GM21786 (cell line): ENCODE measurements around the gene BNC2.

ENCODE experiments used
- ATAC-seq: cut with Tn5 transposase; IDR thresholded peaks from one replicate; pipeline ENCODE4 v1.9.1; 2021; ENCODE audit not compliant: unreplicated experiment

The BNC2 gene

GRCh38 chr9:16869882-16870595 is 431 bp downstream of the BNC2 start:
- no peak for ATAC-seq

DNA sequence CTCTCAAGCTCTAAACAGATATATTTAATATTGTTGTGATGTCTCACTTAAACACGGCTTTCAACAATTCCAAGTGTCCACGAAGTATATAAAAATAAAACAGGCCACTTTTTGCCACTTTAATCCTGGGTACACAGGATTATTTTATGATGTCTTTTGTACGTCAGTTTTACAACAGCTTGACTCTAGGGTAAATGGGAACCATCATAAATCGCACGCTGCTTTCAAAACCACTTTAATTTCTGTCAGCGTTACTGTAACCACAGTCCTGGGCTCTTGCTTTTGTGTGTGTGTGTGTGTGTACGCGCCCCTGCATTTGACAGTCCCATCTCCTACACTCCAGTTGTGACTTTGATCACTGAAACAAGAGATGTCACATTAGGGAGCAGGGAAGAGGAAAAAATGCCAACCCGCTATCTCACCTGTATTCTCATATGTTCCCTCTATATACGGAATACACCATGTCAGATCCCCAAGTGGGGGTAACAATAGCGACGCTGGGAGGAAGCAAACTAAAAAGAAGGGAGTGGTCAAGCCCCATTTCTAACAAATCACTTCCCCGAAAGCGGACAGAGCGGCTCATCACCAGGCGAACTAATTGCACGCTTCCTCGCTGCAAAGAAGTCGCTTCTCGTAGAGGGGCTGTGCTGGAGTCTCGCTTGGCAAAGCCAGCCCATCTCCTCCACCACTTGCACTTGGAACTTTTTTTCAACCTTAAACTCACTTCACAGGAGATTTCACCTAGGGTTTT is 1.2 kb downstream of the BNC2 start:
- ATAC-seq = no peak

DNA sequence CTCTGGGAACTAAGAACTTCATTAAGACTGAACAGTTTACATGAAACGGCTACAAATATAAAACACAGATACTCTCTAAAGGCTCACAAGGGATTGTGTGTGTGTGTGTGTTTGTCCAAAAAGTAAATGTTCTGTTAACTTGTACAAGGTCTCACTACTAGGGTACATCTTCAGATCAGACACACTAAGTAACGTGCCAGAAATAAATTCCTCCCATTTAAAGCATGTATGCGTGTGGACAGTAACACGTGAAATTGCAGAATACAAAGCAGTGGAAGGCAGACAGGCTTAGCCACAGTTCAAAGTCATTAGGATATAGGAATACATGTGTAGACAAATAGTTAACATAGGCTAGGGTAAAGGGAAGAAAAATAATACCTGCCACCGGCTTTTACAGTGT is 1.8 kb downstream of the BNC2 start:
- no peak for ATAC-seq

DNA sequence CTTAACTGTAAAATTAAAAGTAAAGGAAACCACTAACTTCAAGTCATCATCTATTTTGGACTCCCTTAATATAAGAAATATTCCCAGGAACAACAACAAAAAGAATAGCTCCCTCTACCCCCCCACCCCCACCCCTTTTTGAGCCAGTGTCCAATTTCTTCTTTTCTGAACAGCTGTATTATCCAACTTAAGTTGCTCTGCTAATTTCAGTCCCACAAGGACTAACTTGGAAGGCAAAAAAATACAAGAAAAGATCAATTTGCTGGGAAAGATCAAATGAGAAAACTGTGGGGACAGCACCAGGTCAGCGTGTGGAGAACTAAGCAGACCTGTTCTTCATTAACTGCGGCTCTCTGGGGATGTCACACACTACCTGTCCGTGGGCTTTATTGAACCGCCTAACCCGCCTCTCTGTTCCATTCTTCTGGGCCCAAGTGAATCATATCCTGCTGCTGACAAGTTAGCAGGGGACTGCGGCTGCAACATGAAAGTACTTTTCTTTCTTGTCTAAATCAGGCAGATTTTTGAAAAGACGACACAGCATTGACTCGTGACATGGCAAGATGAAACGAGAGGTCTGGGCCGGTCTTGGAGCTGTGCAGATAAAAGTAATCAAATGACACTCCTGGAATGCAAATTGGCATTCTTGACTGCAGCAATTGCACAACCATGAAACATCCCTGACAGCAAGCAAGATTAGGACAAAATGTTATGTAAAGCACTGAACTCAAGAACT is 2.7 kb downstream of the BNC2 start:
- ATAC-seq = no peak

DNA sequence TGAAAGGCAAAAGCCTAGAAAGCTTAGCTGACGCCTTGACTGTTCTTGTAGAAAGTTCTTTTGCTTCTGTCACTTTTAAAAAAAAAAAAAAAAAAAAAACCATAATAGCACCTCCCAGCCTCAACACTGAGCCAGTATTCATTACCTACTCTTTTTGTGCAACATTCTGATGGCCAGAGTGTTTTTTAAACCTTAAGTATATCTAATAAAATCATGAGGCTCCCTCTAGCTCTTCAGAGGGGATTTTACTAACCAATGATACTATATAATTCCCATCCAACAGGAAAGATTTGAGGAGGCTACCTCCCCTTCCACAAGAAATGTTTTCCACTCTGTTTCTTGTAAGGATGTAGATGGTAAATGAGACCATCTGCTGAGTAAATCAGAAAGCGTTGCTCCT is 3.9 kb downstream of the BNC2 start:
- no peak for ATAC-seq

DNA sequence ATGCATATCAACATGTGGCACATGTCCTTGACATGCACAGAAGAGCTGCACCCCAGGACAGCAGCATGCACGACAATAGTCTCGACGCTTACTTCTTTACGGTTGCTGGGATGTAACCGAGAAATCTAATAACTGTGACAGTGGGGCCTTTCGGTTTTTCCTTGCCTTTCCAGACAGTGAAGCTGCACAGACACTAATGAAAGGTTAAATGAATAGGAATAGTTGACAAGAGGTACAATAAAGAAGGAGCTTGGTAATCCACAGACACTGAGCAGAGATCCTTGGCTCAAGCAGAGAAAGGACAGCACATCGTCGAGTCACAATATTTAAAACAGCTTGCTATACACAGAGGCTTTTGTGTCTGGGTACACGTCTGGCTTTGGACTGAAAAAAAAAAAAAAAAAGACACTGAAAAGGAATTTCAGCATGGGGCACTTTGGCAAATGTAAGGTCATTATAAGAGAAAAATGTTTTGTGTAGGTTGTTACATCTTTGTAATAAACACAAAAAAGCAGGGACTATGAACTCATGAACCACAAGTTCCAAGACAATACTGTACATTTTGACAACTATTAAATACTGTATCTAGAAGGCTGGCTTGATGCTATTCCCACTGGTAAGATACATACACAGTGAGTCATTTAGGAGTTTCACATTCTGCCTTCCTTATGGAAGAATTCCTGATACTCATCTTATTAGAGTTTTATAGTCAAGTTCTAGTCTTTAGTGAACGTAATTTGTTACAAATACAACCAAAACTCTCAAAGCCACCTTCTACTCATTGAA is 5.6 kb downstream of the BNC2 start:
- no peak for ATAC-seq

- ATAC-seq = no peak
These were observed 22.3 kb downstream of the BNC2 start for GRCh38 chr9:16848179-16848578.

GRCh38 chr9:16846986-16847385 is 23.5 kb downstream of the BNC2 start:
- no peak for ATAC-seq

GRCh38 chr9:16846367-16846766 is 24.1 kb downstream of the BNC2 start:
- ATAC-seq = no peak

- no peak for ATAC-seq
These were observed 35.7 kb downstream of the BNC2 start for GRCh38 chr9:16834817-16835216.

- no peak for ATAC-seq
These were observed 37.1 kb downstream of the BNC2 start for GRCh38 chr9:16833296-16833835.

- ATAC-seq = no peak
These were observed 38.4 kb downstream of the BNC2 start for GRCh38 chr9:16832101-16832500.

DNA sequence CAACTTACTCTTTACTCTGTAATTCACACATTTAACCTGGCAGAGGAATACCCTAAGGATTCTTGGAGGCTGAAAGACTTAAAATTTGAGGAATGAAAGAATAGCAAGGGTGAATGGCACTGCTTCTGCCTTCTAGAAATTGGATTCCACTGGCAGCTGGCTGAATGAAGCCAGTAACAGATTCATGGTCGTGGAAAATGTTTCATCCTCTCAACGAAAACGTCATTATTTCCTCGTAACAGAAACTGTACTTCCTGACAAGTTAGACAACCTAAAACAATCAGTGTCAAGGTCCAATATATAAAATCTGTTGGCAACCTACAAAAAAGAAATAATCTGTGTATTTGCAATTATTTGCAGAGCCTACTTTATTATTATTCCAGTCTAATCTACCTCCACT is 39.7 kb downstream of the BNC2 start:
- no peak for ATAC-seq

DNA sequence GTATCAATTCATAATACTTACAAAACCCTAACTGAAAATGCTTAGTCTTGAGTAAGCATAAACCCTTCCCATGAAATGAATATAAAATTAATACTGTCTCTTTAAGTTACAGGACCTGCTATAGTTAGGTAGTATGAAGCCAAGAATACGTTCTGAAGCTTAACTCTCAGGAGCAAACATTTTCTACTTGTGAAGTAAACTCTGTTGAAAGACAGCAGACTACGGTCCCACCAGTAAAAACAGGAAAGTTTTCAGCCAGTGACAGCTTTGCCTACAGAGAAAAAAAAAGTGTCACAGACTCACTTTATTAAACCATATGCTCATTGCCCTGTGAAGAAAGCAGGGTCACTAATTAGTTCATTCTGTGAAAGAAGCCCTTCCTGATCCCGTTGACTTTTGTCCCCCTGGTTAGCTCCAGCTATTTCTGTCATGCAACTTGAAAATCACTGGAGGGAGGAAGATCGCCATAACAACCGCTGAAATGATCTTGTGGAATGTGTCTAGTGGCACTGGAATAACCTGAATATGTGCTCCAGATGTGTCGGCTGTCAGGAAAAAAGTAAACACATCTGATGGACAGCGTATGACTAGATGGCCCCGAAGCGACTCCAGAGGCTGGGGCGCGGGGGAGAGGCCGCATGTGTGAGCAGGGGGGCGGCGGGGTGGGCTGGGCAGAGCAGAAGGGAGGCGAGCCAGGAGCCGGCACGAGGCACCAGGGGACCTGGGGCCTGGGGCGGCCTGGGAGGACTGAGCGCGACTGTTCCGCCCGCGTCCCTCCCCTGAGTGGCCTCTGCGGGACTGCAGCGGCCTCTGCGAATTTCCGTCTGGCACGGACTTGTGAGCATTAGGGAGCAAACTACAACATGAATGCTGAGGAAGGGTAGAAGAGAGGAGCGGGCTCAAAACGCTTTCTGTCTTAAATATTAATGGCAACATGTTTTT is 41.9 kb downstream of the BNC2 start:
- ATAC-seq = no peak

DNA sequence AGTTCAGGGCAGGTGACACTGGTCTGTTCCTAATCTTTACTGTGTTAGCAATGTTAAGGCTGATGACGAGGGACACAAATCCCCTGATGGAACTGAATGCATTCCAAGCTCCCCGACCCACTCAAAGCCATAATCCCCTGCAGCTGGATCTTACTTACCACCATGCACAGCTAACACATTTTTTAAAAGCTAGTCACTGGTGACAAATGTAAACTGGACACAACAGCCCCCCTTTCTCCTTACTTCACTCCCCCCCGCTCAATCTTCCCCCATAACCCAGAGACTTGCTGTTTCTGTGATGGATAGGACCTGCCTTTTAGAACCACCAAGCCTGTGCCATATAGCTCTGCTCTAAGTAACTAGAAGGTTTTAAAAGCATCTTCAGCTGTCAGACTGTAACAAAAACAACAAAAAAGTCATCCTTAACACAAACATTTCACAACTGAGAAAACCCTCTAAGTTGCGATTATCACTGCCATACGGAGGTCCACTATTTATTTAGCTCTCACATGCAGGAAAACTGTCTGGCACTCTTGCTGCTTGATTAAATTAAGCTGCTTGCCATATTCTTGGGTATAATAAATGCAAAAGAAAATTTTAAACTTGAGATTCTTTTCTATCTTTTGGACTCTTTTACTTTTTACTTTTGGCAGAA is 44.4 kb downstream of the BNC2 start:
- no peak for ATAC-seq

- no peak for ATAC-seq
These were observed 45.1 kb downstream of the BNC2 start for GRCh38 chr9:16825331-16825725.

DNA sequence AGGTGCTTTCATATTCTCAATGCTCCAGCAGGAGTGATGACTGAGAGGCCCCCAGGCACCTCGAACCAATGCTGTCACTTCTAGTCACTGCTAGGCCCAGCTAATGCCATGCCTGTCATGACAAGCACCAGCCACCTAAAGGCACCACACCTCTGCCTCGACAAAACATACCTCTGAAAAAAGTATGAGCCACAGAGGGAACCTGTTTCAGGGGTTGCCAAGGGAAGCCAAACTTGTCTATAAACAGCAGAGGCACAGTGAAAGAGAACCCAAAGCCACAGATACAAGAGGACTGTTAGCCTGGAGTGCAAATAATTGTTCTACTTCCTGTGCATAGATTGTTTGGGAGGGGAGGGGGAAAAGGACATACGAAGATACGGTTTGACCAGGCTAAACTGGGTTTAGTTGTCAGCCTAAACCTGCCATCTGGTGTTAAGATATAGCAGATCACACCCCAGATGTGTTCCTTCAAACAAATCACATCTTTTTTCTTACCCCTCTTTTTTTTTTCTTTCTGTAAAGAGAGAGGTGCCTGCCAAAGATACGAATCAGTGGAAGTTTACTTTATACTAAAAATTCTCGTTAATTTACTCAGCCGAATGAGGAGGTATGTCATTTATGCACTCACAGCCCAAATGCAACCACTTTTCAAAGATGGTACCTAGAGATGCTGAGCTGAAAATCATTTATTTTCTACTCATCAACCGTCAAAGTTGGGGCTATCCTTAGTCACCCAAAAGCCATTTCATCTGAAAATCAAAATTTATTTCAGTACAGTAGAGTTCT is 45.7 kb downstream of the BNC2 start:
- no peak for ATAC-seq

DNA sequence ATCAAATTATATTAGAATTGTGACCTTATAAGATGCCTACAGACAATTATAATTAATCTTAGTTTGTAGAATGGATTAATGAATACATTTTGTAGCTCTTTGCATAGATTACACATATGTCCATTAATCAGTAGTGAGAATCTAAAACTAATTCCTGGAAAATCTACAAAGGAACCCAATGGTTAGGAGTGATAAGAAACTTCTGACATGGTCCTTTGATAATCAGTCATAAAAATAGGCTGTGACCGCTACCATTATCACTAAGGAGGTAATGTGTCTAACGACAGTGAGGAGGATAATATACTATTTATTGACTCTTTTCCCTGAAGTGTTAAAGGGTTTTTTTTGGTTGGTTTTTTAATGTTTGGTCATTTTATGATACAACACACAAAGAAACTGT is 46.6 kb downstream of the BNC2 start:
- ATAC-seq = no peak

DNA sequence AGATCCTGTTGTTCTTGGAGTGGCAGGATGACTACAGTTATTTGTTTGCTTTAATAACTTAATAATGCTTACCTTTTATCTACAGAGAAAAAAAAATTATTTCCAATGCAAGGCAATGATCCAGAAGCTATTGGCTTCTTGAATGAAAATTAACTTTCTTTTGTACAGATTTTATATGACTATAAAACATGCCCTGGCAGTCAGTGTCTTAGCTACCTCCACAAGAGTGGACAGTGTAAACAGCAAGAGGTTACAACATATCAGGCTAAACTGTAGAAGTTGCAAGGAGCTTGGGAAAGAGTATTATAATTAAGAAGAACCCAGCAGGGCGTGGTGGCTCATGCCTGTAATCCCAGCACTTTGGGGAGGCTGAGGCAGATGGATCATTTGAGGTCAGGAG is 49.1 kb downstream of the BNC2 start:
- ATAC-seq = no peak
